Activated CD4-positive, alpha-beta T cell treated with anti-CD3 and anti-CD28 coated beads, Interleukin-2, Interleukin-6, amounts not matched to agents 100 ng/mL and 50 ng/mL, durations not matched to agents 16 hours and 8 hours (primary cell): ENCODE data around the gene AK8.

Experiments
- DNase-seq: peaks from one replicate; pipeline ENCODE4 v3.0.0-alpha.2; 2020

AK8 gene

DNA sequence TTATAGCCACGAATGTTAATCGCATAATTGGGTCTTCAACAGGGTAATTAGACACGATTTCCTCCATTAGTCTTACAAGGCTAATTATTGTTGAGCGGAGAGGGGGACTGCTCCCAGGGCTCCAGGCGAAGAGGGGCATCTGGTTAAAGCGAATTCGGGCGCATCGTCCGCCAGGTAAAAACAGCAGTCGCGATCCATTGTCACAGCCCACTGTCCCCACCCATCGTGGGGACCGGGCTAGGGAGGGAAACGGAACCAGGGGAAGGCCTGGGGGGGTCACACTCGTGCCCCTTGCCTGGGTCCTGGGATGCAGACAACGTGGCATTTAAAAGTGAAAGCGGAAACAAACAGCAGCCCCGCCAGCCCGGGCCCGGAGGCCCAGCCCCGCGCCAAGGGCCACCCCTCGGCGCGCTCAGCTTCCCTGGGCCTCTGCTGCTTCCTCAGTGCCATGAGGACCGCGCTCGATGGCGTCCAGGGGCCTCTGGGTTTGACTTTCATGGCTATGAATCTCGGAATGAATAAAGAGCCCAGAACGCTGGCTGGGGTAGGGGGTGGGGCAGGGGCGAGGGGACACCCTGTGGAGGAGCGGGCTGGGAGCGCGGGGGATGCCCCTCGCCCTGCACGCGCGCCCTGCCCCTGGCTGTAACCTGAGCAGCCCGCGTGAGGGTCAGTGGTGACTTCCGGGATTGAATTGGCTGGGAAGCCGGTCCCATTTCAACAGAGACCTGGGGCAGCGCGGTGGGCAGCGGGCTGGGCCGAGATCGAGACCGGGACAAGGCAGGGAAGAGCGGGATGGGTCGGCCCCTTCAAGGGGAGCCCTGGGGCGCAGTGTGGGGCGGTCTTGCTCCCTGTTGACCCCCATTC is 107.9 kb downstream of the AK8 start:
- peak; percentile 80 for DNase-seq

GRCh38 chr9:132768932-132769905 is 108.9 kb downstream of the AK8 start:
- DNase-seq, result peak; percentile 80

GRCh38 chr9:132763574-132763973 is 114.5 kb downstream of the AK8 start:
- no peak for DNase-seq

- DNase-seq, result no peak
Measured at GRCh38 chr9:132762896-132763295, 115.2 kb downstream of the AK8 start.

DNA sequence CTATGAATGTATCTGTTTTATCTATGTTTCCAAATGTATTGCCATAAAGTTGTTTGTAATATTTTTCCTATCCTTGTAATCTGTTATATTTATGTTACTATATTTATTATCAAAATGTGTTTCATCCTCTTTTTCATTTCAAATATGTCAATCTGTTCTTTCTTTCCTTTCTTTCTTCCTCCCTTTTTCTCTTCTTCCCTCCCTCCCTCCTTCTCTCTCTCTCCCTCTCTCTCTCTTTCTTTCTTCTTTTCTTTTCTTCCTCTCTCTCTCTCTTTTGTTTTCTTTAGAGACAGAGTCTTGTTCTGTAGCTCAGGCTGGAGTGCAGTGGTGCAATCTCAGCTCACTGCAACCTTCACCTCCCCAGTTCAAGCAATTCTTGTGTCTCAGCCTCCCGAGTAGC is 116.5 kb downstream of the AK8 start:
- DNase-seq, result no peak

DNA sequence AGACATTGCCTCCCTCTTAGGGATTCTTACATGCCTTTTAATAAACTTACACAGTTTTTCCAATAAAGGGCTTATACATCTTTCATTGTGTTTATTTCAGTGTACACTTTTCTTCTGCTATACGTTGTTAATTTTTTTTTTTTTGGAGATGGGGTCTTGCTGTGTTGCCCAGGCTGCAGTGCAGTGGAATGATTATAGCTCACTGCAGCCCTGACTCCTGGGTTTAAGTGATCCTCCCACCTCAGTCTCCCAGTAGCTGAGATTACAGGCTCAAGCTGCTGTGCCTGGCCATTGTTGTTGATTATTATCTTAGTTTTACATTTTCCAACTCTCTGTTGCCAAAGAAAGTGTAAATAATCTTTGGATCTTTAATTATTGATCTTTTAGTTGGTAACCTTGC is 118.0 kb downstream of the AK8 start:
- DNase-seq, result no peak

- DNase-seq, result no peak
Measured at GRCh38 chr9:132757016-132757415, 121.1 kb downstream of the AK8 start.

DNA sequence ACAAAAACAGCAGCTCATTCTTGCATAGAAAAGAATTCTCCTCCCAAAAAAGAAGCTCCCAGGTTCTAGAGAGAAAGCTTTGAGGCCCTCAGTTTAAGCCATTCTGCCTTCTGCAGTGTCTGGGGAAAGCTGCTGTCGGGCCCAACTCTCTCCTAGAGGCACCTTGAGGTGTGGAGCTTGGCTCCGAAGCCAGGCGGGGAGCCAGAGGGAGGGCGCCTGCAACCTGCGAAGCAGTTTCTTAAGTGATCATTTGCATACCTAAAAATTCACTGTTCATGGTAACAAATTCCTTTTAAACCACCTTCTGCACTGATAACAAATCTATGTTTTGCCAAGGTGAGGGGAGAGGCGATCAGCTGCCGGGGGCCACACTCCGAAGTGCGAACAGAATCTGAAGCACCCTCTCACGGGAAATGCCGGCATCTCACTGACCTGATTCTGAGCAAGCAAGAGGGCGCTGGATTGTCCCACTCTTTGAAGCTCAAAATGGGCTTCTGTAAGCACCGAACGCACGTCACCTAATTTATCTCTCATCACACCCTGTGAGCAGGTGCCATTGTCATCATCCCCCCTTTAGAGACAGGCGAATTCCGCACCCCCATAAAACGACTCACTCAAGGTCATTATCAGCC is 121.8 kb downstream of the AK8 start:
- no peak for DNase-seq

DNA sequence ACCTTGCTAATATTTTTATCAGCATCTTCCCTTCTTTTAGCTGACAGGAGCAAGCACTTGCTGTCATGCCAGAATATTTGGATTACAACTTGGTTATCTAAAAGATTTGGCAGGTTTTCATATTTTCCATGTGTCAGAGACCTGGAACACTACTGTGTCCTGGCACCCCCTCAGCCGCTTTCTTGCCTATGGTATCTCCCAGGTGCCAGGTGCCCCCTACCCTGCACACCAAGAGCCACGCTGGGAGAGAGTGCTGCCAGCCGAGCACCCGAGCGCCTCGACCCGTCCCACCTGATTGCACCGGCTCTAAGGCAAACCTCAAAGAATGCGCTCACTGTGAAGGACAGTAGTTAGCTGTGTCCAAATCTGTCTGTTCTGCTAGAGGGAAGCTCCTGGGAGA is 123.0 kb downstream of the AK8 start:
- no peak for DNase-seq

DNA sequence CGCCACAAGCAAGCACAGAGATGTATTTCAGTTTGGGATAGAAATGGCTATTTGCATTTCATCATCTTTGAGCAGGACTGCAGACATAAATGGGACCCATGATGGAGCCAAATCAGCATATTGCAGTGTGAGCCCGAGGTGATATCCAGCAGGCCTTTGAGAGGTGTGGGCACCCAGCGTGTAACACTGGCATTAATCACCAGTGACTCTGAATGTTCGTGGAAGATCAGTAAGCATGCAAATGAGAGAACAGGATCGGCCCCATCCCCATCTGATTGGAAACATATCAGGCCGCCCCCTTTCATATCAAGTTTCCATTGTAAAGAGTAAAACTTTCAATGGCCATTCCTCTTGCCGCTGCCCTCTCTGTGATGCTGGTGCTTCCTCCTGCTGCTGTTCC is 123.8 kb downstream of the AK8 start:
- no peak for DNase-seq

GRCh38 chr9:132753593-132753880 is 124.5 kb downstream of the AK8 start:
- no peak for DNase-seq

DNA sequence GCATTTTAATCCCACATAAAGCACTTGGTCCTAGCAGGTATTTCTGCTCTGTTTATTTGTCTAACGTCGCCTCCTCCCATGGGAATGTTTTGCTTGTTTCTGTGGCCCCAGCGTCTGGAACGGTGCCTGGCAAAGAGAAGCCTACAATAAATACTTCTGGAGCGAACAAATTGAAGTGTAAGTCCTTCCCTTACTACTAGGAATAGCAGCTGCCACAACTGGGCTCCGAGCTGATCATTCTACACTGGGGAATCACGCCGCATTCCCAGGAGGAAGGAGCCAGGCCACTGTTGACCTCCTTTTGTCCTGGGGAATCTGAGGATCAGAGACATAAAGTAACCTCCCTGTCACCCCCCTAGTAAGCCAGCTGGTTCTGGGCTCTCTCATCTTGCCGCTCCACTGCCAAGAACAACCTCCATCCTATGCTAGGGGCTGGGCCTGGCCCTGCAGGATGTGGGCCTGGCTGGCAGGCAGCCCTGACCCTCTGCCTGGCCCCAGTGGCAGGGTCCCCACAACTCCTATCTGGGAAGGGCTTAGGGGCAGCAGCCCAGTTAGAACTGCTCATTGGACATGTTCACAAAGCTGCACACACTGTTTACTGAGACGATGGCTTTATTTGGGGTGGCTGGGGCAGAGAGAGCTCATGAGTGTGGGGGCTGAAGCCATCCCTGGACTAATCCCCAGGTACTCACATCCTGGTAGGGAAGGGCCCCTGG is 125.0 kb downstream of the AK8 start:
- no peak for DNase-seq

- no peak for DNase-seq
Measured at GRCh38 chr9:132750668-132751067, 127.4 kb downstream of the AK8 start.

DNA sequence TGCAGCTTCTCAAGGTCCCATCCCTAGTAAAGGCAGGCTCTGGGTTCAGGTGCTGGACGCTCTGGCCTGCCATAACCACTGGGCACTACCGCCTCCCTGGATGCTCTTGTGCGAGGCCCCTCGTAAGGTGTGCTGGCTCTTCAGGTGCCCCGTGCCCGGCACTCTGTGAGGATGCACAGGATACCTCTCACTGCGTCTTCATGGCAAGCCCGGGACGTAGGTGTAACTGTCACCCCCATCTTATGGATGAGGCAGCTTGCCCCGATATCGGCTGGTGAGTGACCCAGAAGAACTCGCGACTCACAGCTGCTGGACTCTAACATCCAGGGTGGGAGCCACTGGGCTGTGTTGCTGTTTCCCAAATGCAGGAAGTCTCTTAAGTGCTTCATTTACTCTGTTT is 128.8 kb downstream of the AK8 start:
- DNase-seq, result no peak

GRCh38 chr9:132748450-132748849 is 129.6 kb downstream of the AK8 start:
- DNase-seq, result no peak

GRCh38 chr9:132745756-132746709 is 132.1 kb downstream of the AK8 start:
- DNase-seq, result no peak

DNA sequence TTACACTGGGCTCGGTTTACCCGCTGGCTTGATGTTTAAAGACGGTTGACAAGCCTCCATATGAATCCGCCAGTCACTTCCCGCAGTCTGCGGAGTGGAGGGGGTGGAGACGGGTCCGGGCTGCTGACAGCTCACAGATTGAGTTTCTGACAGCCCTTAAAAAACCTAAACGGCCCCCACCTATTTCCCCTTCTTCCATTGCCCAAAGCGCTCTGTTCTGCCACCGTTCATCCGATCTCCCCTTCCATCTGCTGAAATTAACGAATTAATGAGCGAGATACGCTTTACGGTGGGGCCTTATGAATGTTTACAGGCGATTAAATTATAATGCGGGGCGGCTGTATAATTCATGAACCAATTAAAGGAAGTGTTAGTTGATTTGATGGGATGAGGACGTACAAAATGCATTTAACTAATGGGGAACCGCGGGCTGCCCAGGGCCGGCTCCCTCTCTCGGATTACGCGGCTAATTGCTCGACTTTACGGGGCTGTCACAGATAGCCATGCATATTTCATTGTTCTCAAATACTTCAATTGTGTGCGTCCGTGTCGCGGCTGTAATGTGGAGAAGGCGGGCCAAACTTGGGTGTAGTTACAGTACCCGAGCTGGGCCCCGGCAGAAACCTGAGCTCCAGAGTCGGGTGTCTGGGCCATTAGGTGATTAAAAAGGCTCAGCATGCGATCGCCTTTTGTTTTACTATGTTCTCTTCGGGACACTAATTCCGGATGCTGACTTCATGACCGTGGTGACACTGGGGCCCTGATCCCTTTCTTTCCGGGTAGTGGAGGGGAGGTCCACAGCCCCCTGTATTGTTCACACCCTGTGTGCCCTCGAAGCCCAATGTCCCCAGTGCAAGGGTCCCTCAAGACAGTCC is 133.0 kb downstream of the AK8 start:
- DNase-seq, result no peak

DNA sequence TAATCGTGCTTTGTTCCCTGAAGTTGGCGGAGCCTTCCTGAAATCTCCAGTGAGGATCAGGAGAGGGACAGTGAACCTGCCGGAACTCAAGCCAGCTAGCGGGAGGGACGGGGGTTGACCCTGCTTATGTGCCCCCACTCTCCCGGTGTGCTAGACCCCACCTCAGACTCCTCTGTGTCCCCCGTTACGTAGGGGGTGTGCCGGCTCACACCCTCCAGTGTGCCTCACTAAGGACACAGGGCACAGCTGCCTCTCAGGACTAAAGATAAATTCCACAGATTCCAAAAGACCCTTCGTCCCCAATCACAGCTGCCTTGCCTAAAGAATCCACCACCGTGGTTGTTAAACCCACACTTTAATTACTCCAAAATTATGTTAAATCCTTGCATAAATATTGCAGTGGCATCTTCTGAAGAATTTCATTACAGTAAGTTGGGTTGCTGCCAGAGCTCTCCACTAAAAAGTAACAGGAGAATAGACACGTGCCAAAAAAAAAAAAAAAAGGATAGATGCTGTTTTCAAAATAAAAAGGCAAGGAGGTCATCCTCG is 134.1 kb downstream of the AK8 start:
- no peak for DNase-seq

DNA sequence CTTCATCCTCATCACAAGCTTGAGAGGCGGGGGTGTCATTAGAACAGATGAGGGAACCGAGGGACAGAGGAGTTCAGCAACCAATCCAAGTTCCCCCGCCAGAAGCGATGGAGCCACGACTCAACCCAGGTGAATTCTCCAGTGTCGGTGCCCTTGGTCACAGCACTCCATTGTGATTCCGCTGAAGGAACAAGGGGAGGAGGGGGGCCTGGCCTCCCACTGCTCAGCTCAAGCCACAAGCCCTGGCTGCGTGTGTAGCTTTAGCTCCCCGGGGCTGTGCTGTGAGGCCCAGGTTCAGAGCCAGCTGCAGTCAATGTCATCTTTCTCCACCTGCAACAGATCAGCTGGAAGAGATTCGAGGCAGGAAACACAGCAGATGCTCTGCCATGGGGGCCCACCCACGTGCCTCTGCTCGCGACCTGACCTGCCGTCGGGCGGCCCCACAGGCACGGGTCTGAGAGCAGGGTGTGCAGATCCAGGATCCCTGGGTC is 135.2 kb downstream of the AK8 start:
- no peak for DNase-seq
